ENCODE results near the gene FRMD6.

DNA sequence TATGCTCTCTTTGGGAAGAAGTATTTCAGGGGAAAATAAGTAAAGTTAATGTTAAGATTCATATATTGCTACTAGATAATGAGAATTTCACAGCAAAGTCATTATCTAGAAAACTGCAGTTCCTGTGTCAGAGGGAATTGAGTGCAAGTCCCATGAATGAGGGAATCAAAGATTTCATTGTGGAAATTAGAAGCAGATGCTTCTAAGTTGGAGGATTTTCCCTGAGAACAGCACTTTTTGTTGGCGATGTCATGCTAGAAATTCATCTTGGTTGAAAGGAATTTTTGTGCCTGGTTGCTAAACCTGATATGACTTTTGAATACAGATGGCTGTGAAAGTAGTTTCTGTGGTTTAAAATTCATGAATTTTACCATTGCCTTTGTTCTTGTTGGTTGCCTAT lies 25.6 kb downstream of the FRMD6 start:
- TF ChIP-seq GATA2 (IDR thresholded peaks at IDR 0.05; ENCODE audit: low read depth, low read length), result no peak
- no peak for TF ChIP-seq GATA3 (IDR thresholded peaks at IDR 0.05; ENCODE audit: low read depth, low read length)
